ENCODE data around the gene FARS2. TPM values are rescaled to one million over a fixed set of nuclear protein-coding genes. Genes with fewer than 3 reads are reported as not detected.

The FARS2 gene
- polyA plus RNA-seq, 3 donors = 21.5 to 22.5 (median 21.5) TPM

- DNase-seq (ENCODE audit: low read depth in 3 of 3, low spot score in 2 of 3) = no peak
Measured at GRCh38 chr6:5813625-5814027, 552.3 kb downstream of the FARS2 start.

GRCh38 chr6:5814116-5814515, 552.8 kb downstream of the FARS2 start:
- no peak for DNase-seq (ENCODE audit: low read depth in 3 of 3, low spot score in 2 of 3)

GRCh38 chr6:5814901-5815300, 553.6 kb downstream of the FARS2 start:
- DNase-seq (ENCODE audit: low read depth in 3 of 3, low spot score in 2 of 3) = no peak

- DNase-seq (ENCODE audit: low read depth in 3 of 3, low spot score in 2 of 3) = no peak
Measured at GRCh38 chr6:5817869-5818268, 556.6 kb downstream of the FARS2 start.

- no peak for DNase-seq (ENCODE audit: low read depth in 3 of 3, low spot score in 2 of 3)
Measured at GRCh38 chr6:5818959-5819358, 557.6 kb downstream of the FARS2 start.

Other genes with a start within 250 kb of the FARS2 start
- 1 to 10 TPM; 1.5 to 1.7 (median 1.5) TPM for gene PPP1R3G, start 176.2 kb upstream of the FARS2 start, polyA plus RNA-seq (ENCODE audit: insufficient read length in 3 of 3)
- 10 to 100 TPM; 41.3 to 43.6 (median 43.1) TPM for gene LYRM4, start 563 bp upstream of the FARS2 start, polyA plus RNA-seq (ENCODE audit: insufficient read length in 3 of 3)